T-cell (primary cell): Measurements from ENCODE around the gene OR2S2. TPM values are rescaled to one million over a fixed set of nuclear protein-coding genes. Genes with fewer than 3 reads are reported as not detected.
"Not testable (repeated sequence)": the region's sequence is repeated elsewhere in the genome, so short reads cannot be mapped to it uniquely, and the experiment has no call there.

Experiments
- ATAC-seq, 4 experiments: fragments of 200-7000 bp in 3 of 4; fragments of 150-1000 bp in 1 of 4; cut with Tn5 transposase; replicated peaks in 1 of 4; 1 replicate in 3 of 4; 2 replicates in 1 of 4; pipeline ENCODE4 v1.10.0; 2021; ENCODE audit warnings: moderate library complexity in 3 of 4, mild to moderate bottlenecking in 2 of 4, moderate number of reproducible peaks in 1 of 4
- CTCF ChIA-PET, 2 donors: fragments of 300-600 bp; sonication (Branson Sonifier 250); formaldehyde crosslinking; loops; one replicate each; lab custom pipeline; 2022; ENCODE audit warnings: antibody characterized with exemption in 2 of 2; lab: Charles Lee
- POLR2A ChIA-PET, 2 donors: fragments of 300-600 bp; sonication (Branson Sonifier 250); formaldehyde crosslinking; loops; one replicate each; lab custom pipeline; 2022; ENCODE audit warnings: antibody characterized with exemption in 2 of 2; lab: Charles Lee
- DNase-seq, 35 experiments: peaks; one replicate each; pipeline versions ENCODE4 v3.0.0 to v3.0.0-alpha.2; 2013 to 2023
- H3K27ac ChIP-seq: one replicate; pipeline ENCODE4 v1.5.1; 2013; ENCODE audit warnings: low read length
- H3K27me3 ChIP-seq, 2 experiments: replicated peaks in 1 of 2; 1 replicate in 1 of 2; 2 replicates in 1 of 2; pipeline versions ENCODE4 v1.6.1 to v1.7.0; 2013; ENCODE audit warnings: low read length in 1 of 2, mixed read lengths in 1 of 2; ENCODE audit not compliant: control insufficient read depth in 2 of 2, insufficient read depth in 2 of 2; ENCODE audit errors: extremely low read depth in 1 of 2
- H3K36me3 ChIP-seq, 2 donors: 1 replicate in 1 of 2; 2 replicates in 1 of 2; pipeline versions ENCODE4 v1.6.1 to v1.7.0; 2013; ENCODE audit warnings: low read length in 1 of 2; ENCODE audit not compliant: control insufficient read depth in 2 of 2, insufficient read depth in 1 of 2; ENCODE audit errors: extremely low read depth in 1 of 2
- H3K4me1 ChIP-seq, 2 experiments: 1 replicate in 1 of 2; 2 replicates in 1 of 2; pipeline versions ENCODE4 v1.6.1 to v1.7.0; 2013; ENCODE audit warnings: low read length in 2 of 2, mixed read lengths in 1 of 2; ENCODE audit not compliant: insufficient read depth in 2 of 2, control insufficient read depth in 1 of 2; ENCODE audit errors: extremely low read depth in 1 of 2
- H3K4me3 ChIP-seq, 2 donors: 1 replicate in 1 of 2; 2 replicates in 1 of 2; pipeline versions ENCODE4 v1.5.1 to v1.7.0; 2013; ENCODE audit warnings: mild to moderate bottlenecking in 2 of 2, low read length in 1 of 2, moderate library complexity in 1 of 2; ENCODE audit not compliant: control insufficient read depth in 1 of 2; ENCODE audit errors: extremely low read depth in 1 of 2
- H3K9me3 ChIP-seq: 2 replicates; pipeline ENCODE4 v1.7.0; 2013
- H3K27ac Mint-ChIP-seq, 2 donors: one replicate each; pipeline ENCODE4 v1.8.0; 2020 to 2021; ENCODE audit warnings: mild to moderate bottlenecking in 2 of 2, mixed read lengths in 2 of 2
- H3K27me3 Mint-ChIP-seq, 2 donors: one replicate each; pipeline ENCODE4 v1.8.0; 2021 to 2022; ENCODE audit warnings: mixed read lengths in 2 of 2
- H3K36me3 Mint-ChIP-seq: one replicate; pipeline ENCODE4 v1.8.0; 2021; ENCODE audit warnings: mixed read lengths
- H3K4me1 Mint-ChIP-seq, 3 donors: one replicate each; pipeline ENCODE4 v1.8.0; 2020 to 2022; ENCODE audit warnings: mixed read lengths in 3 of 3, mild to moderate bottlenecking in 1 of 3
- H3K4me3 Mint-ChIP-seq, 3 donors: one replicate each; pipeline ENCODE4 v1.8.0; 2020 to 2022; ENCODE audit warnings: mild to moderate bottlenecking in 3 of 3, mixed read lengths in 3 of 3, moderate library complexity in 3 of 3
- H3K9me3 Mint-ChIP-seq, 3 donors: one replicate each; pipeline ENCODE4 v1.8.0; 2020 to 2022; ENCODE audit warnings: mixed read lengths in 3 of 3
- WGBS: methylation state at CpG from one replicate; pipeline ENCODE4 v1.1.5; 2013; ENCODE audit warnings: missing lambda C conversion rate; ENCODE audit not compliant: insufficient coverage; 5-methylcytosine and 5-hydroxymethylcytosine counted together
- total RNA-seq, 35 experiments: library from RNA in 6 of 35; stranded (reverse) in 6 of 35; fragments of 120-200 nt in 1 of 35; gene quantifications; one replicate each; pipeline versions ENCODE4 v1.2.1 to v1.2.4 and lab custom pipeline; 2013 to 2026

The OR2S2 gene
- total RNA-seq, 5 donors from 2014 or later (not counting 1 experiment from before 2014, with no cell fraction given) = not detected

GRCh38 chr9:35918780-35919179, 39.2 kb downstream of the OR2S2 start:
- ChIA-PET POLR2A (no interaction called here), CTCF (no interaction called here)
- no peak for DNase-seq
- Histone ChIP-seq H3K27me3 (no peaks in the 10 kb centered on the region), H3K9me3 (no peaks in the 10 kb centered on the region), H3K27ac (no peak overlapping the region), H3K4me1 (no peaks in the 10 kb centered on the region), H3K4me3 (no peak overlapping the region), H3K36me3 (no peaks in the 10 kb centered on the region)
- Mint-ChIP-seq H3K4me3 (no peak overlapping the region), H3K4me1 (peaks cover 5 to 16% (median 6%) of the 10 kb centered on the region in 3 donors), H3K27me3 (no peaks in the 10 kb centered on the region), H3K36me3 (no peaks in the 10 kb centered on the region), H3K27ac (peak overlapping the region in 1 of 2 donors; percentile 81), H3K9me3 (no peaks in the 10 kb centered on the region)
- WGBS = 100% methylated on average over 1 of the region's 3 CpGs
- ATAC-seq = no peak

GRCh38 chr9:35917261-35917660, 40.7 kb downstream of the OR2S2 start:
- Mint-ChIP-seq H3K9me3 (no peaks in the 10 kb centered on the region), H3K4me3 (no peak overlapping the region), H3K27me3 (no peaks in the 10 kb centered on the region), H3K4me1 (peaks cover 5 to 16% (median 10%) of the 10 kb centered on the region in 3 donors), H3K27ac (peak overlapping the region in 1 of 2 donors; percentile 64), H3K36me3 (no peaks in the 10 kb centered on the region)
- ATAC-seq (no peak), DNase-seq (no peak)
- 92% methylated on average over 1 of the region's 4 CpGs for WGBS
- H3K4me1 ChIP-seq = peaks cover 0 to 9% of the 10 kb centered on the region in 2 experiments
- no peaks in the 10 kb centered on the region for H3K27me3 ChIP-seq
- H3K4me3 ChIP-seq = no peak overlapping the region
- CTCF ChIA-PET = no interaction called here
- POLR2A ChIA-PET = no interaction called here
- H3K27ac ChIP-seq = no peak overlapping the region
- no peaks in the 10 kb centered on the region for H3K36me3 ChIP-seq
- H3K9me3 ChIP-seq = no peaks in the 10 kb centered on the region

- H3K27me3 Mint-ChIP-seq = no peaks in the 10 kb centered on the region
- CTCF ChIA-PET = no interaction called here
- peak overlapping the region in 1 of 2 donors; percentile 44 for H3K27ac Mint-ChIP-seq
- Histone ChIP-seq H3K27me3 (no peaks in the 10 kb centered on the region), H3K9me3 (no peaks in the 10 kb centered on the region), H3K4me3 (no peak overlapping the region), H3K4me1 (peaks cover 7 to 21% of the 10 kb centered on the region in 2 experiments), H3K27ac (no peak overlapping the region), H3K36me3 (no peaks in the 10 kb centered on the region)
- DNase-seq = no peak
- WGBS = 87% methylated on average over 9 of the region's 16 CpGs
- no peaks in the 10 kb centered on the region for H3K36me3 Mint-ChIP-seq
- H3K4me3 Mint-ChIP-seq = no peak overlapping the region
- H3K4me1 Mint-ChIP-seq = peaks cover 18 to 28% (median 23%) of the 10 kb centered on the region in 3 donors
- POLR2A ChIA-PET = no interaction called here
- H3K9me3 Mint-ChIP-seq = no peaks in the 10 kb centered on the region
- ATAC-seq = no peak
These were observed 42.2 kb downstream of the OR2S2 start for GRCh38 chr9:35915681-35916294.

GRCh38 chr9:35914301-35914807, 43.6 kb downstream of the OR2S2 start:
- ChIA-PET POLR2A (no interaction called here), CTCF (no interaction called here)
- no peak overlapping the region for H3K27ac ChIP-seq
- no peaks in the 10 kb centered on the region for H3K36me3 ChIP-seq
- H3K4me3 ChIP-seq = no peak overlapping the region
- Mint-ChIP-seq H3K27me3 (no peaks in the 10 kb centered on the region), H3K27ac (no peak overlapping the region), H3K4me1 (peaks cover 29 to 40% (median 37%) of the 10 kb centered on the region in 3 donors), H3K36me3 (no peaks in the 10 kb centered on the region), H3K9me3 (no peaks in the 10 kb centered on the region), H3K4me3 (no peak overlapping the region)
- no peaks in the 10 kb centered on the region for H3K27me3 ChIP-seq
- H3K9me3 ChIP-seq = no peaks in the 10 kb centered on the region
- DNase-seq (peak in 1 of 35 experiments; percentile 27), ATAC-seq (peak in 2 of 4 experiments; percentile 12 to 48)
- peaks cover 21 to 35% of the 10 kb centered on the region in 2 experiments for H3K4me1 ChIP-seq
- 83% methylated on average over 6 of the region's 9 CpGs for WGBS

- peaks cover 38 to 44% (median 44%) of the 10 kb centered on the region in 3 donors for H3K4me1 Mint-ChIP-seq
- CTCF ChIA-PET, H3K9me3 ChIP-seq, DNase-seq, H3K27ac ChIP-seq, H3K27me3 ChIP-seq, H3K4me3 Mint-ChIP-seq, ATAC-seq, H3K27ac Mint-ChIP-seq, H3K36me3 ChIP-seq, H3K4me3 ChIP-seq, H3K27me3 Mint-ChIP-seq, POLR2A ChIA-PET, H3K36me3 Mint-ChIP-seq, H3K9me3 Mint-ChIP-seq: not testable (repeated sequence)
- peaks cover 30 to 45% of the 10 kb centered on the region in 2 experiments for H3K4me1 ChIP-seq
These were observed 44.5 kb downstream of the OR2S2 start for GRCh38 chr9:35913429-35913828.

- no peaks in the 10 kb centered on the region for H3K27me3 ChIP-seq
- H3K4me3 ChIP-seq = no peak overlapping the region
- Mint-ChIP-seq H3K36me3 (no peaks in the 10 kb centered on the region), H3K9me3 (no peaks in the 10 kb centered on the region), H3K27ac (peak overlapping the region in 1 of 2 donors; percentile 79), H3K27me3 (no peaks in the 10 kb centered on the region), H3K4me3 (no peak overlapping the region), H3K4me1 (peaks cover 43 to 49% (median 47%) of the 10 kb centered on the region in 3 donors)
- ChIA-PET POLR2A (no interaction called here), CTCF (interaction anchor here (1.5 to 2.2 kb wide), 2 partner anchors 10 kb away, joined by 3 to 7 read pairs; no protein-coding TSS in a partner anchor)
- H3K4me1 ChIP-seq = peaks cover 34 to 50% of the 10 kb centered on the region in 2 experiments
- no peak for DNase-seq
- 96% methylated on average over 7 of the region's 10 CpGs for WGBS
- no peak for ATAC-seq
- no peak overlapping the region for H3K27ac ChIP-seq
- no peaks in the 10 kb centered on the region for H3K36me3 ChIP-seq
- no peaks in the 10 kb centered on the region for H3K9me3 ChIP-seq
These were observed 45.1 kb downstream of the OR2S2 start for GRCh38 chr9:35912791-35913400.
